GM13977 (cell line): ENCODE results near the gene IGSF21.
A peak's percentile ranks its signal among the peaks of the same experiment; 100 is the strongest.

Source experiments
- DNase-seq: peaks from one replicate; pipeline ENCODE4 v3.0.0; 2012; ENCODE audit warnings: low spot score
- in situ Hi-C: fragments of 300-500 bp; cut with MboI; formaldehyde crosslinking; loops from one replicate; pipeline ENCODE4 v1.12.0; 2022; ENCODE audit warnings: low sequenced_read_pairs, low pct_unique_long_range_greater_than_20kb, mixed read lengths, inconsistent platforms; ENCODE audit not compliant: unreplicated experiment
- TF ChIP-seq, protein P1 (sequence below): IDR thresholded peaks from 2 replicates; pipeline ENCODE4 v1.5.1; 2012; ENCODE audit warnings: mild to moderate bottlenecking, control low read depth; ENCODE audit not compliant: insufficient read depth; ENCODE audit errors: extremely low read depth, missing control alignments

Gene IGSF21

DNA sequence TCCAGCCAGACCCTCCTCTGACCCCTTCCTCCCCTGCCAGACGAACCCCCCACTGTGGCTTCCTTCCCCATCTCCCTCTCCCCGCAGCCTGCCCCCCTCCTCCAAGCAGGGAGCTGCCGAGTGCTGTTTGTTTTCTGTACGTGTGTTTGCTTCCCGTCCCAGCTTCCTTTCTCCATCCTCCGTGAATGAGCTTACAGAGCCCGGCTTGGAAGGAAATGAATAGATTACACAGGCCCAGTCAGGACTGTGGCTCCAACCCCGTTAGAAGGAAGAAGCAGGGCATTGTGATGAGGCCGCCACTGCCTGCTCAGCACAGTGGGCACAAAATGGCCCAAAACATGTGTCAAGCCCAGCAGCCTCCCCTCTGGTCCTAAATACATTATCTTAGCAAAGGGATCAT is 123.2 kb downstream of the IGSF21 start:
- no peak for DNase-seq
- in situ Hi-C loops, result no loop called here
- TF ChIP-seq, protein P1, sequence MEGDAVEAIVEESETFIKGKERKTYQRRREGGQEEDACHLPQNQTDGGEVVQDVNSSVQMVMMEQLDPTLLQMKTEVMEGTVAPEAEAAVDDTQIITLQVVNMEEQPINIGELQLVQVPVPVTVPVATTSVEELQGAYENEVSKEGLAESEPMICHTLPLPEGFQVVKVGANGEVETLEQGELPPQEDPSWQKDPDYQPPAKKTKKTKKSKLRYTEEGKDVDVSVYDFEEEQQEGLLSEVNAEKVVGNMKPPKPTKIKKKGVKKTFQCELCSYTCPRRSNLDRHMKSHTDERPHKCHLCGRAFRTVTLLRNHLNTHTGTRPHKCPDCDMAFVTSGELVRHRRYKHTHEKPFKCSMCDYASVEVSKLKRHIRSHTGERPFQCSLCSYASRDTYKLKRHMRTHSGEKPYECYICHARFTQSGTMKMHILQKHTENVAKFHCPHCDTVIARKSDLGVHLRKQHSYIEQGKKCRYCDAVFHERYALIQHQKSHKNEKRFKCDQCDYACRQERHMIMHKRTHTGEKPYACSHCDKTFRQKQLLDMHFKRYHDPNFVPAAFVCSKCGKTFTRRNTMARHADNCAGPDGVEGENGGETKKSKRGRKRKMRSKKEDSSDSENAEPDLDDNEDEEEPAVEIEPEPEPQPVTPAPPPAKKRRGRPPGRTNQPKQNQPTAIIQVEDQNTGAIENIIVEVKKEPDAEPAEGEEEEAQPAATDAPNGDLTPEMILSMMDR, result no peak

DNA sequence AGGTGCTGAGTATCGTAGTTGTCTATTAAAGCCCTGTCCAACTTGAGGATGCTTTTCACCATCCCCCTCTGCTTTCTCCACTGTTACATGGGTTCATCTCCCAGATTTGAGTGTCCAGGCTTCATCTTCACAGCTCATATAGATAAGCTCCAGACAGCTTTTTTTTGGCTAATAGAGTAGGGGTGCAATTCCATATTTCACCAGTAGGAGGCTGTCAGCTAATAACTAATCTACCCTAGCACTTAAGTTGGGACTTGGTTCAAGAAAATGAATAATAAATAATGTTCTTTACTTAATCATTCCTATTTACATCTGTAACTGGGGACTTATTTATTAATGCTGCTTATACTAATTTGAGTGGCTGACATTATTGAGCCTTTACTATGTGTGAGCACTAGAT is 124.5 kb downstream of the IGSF21 start:
- TF ChIP-seq, protein P1, result no peak
- in situ Hi-C loops, result no loop called here
- no peak for DNase-seq

DNA sequence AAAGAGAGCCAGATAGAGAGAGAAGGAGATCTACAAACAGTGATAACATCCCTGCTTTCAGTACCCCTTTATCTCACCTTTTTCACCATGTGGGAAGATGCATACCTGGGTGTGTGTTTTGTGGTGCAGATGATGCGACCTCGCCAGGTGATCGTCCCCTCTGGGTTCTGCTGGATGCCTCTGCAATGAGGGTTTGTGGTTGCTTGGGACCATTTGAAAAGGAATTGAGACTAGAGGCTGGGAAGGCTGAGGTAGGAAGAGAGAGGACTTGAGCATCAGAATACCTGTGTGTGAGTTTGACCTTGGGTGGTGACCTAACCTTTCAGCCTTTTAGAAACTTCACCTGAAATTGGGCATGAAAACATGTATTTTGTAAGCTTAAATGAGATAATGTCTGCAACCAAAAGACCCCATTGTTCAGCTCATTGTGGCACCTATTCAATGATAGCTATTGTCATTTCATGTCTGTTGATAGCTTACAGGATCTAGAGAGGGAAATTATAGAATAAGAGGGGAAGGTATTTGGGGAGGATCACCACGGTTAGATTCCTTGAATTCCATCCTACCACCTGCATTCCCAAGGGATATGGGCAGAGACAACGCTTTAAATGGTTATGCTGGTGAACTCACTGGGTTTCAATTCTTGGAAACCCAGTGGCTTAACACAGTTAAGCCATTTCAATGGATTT is 125.7 kb downstream of the IGSF21 start:
- TF ChIP-seq, protein P1, result no peak
- in situ Hi-C loops, result no loop called here
- no peak for DNase-seq

DNA sequence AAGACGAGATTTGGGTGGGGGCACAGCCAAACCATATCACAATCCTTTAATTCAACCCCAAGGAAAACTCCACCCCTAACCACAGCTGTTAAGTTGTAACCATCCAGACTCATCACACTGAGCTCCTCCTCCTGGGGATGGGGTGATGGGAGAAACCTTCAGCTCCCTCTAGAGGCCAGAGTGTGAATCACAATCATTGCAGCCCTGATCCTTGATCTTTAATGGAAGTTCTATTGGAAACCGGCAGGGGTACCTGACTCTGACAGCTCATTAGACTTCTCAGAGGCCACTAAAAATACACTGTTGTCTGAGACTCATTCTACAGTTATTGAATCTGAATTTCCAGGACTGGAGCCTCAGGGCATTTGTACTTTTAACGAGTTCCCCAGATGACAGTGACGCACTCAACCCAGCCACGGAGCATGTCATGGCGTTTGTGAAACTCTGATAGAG is 127.2 kb downstream of the IGSF21 start:
- peak; percentile 61 for DNase-seq
- TF ChIP-seq, protein P1, result peak; percentile 63
- in situ Hi-C loops, result no loop called here

DNA sequence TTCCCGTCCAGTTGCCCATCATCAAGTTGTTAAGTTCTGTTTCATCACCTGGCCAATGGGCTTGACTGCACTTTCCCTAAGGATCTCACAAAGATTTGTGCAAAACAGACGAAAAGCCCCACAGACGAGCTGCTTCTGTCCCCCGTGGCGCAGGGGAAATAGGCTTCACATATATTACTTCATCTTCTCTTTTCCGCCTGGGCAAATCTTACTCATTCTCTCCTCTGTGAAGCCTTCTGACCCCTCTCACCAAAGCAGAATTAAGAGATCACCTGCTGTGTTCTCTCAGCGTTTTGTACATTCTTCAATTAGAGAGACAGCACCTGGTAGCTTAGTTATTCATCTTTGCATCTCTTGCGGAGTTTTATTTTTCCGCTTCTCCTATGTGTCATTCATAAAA is 129.8 kb downstream of the IGSF21 start:
- no peak for DNase-seq
- TF ChIP-seq, protein P1, result no peak
- in situ Hi-C loops, result no loop called here

DNA sequence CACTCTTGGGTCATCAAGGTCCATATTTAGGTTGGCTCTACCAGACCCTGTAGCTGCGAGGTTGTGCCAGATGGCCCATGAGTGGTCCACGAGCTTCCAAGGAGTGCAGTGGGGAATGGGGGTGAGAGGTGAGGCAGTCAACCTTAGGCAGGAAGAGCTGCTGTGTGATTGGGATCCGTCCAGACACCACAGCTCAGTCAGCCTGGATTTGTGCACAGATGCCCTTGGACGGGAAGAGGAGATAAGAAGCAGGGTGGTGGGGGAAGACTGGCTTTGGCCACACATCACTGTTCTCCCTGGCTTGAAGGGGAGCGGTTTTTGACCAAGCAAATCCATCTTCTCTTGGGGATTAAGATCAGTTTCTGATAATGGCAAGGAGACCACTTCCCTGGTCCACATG is 130.6 kb downstream of the IGSF21 start:
- TF ChIP-seq, protein P1, result no peak
- no peak for DNase-seq
- in situ Hi-C loops, result no loop called here
